Measurements from ENCODE around the gene PLCL2. TPM values are rescaled to one million over a fixed set of nuclear protein-coding genes. Genes with fewer than 3 reads are reported as not detected.

Gene PLCL2
- total RNA-seq, 1 experiment from 2014 or later, result 3.0 TPM

DNA sequence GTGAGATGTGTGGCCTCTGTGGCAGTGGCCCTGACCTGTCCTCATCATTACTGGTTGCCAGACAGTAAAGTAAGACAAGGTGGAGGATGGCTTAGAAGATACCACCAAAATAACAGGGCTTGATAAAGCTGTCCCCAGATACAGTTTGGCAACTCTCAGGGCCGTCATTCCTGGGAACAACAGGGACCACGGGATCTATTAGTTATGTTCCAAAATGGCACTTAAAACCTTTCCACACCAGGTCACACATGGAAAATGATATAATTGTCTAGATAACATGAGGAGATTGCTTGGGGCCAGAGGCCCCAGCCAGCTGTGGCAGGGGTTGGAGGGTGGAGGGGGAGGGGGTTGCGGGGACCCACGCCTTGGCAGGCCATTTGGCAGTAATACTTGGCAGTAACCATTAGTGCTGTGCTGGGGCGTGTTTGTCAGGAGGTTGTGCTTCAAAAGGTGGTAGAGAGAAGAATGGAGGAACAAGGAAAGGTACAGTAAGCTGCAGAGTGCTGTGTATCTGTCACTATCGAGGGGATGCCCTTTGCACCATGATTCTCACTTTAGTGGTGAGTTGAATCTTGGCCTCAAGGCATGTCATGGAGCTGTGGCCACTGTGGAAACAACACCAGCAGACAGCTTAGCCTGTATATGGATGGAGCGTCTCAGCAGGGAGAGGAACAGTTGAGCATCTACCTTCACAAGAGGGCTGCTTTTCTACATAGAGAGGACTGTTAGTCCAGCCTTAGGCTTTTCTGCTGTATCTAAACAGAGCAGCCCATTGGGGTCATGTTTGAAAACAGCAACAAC, 14.0 kb downstream of the PLCL2 start:
- intact Hi-C loops (cut with micrococcal nuclease; ENCODE audit: unreplicated experiment), result loop anchor here (10.0 kb wide), 1 partner anchor 336 kb away; no protein-coding TSS in a partner anchor
- Histone ChIP-seq H3K4me3 (ENCODE audit: low read depth in 2 of 2, low read length in 2 of 2) (no peak overlapping the region), H3K27me3 (ENCODE audit: control insufficient read depth, insufficient read depth, low read length) (no peaks in the 10 kb centered on the region), H3K27ac (ENCODE audit: low read length) (no peak overlapping the region), H3K9me3 (ENCODE audit: control insufficient read depth, insufficient read depth, low read depth, low read length) (no peaks in the 10 kb centered on the region), H3K36me3 (ENCODE audit: control insufficient read depth, insufficient read depth, low read length) (no peaks in the 10 kb centered on the region), H3K4me1 (ENCODE audit: control insufficient read depth, insufficient read depth, low read length) (peaks cover 3% of the 10 kb centered on the region; the same call in 1 of the 2 replicates)
- no peak for ATAC-seq
- BruUV-seq (replicated peaks), result no TSS peak
- in situ Hi-C loops (cut with HindIII; ENCODE audit: low pct_unique_long_range_greater_than_20kb, low sequenced_read_pairs), result no loop called here
- no peak for TF ChIP-seq POLR2AphosphoS5 (IDR thresholded peaks at IDR 0.05; ENCODE audit: low read depth, low read length)
- TF ChIP-seq, protein P1, sequence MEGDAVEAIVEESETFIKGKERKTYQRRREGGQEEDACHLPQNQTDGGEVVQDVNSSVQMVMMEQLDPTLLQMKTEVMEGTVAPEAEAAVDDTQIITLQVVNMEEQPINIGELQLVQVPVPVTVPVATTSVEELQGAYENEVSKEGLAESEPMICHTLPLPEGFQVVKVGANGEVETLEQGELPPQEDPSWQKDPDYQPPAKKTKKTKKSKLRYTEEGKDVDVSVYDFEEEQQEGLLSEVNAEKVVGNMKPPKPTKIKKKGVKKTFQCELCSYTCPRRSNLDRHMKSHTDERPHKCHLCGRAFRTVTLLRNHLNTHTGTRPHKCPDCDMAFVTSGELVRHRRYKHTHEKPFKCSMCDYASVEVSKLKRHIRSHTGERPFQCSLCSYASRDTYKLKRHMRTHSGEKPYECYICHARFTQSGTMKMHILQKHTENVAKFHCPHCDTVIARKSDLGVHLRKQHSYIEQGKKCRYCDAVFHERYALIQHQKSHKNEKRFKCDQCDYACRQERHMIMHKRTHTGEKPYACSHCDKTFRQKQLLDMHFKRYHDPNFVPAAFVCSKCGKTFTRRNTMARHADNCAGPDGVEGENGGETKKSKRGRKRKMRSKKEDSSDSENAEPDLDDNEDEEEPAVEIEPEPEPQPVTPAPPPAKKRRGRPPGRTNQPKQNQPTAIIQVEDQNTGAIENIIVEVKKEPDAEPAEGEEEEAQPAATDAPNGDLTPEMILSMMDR (IDR thresholded peaks at IDR 0.05), result no peak
- no peak for TF ChIP-seq SIN3A (IDR thresholded peaks at IDR 0.05; ENCODE audit: borderline replicate concordance, insufficient read depth, low read depth, low read length)
- no peak for TF ChIP-seq TCF7L2 (IDR thresholded peaks at IDR 0.05; ENCODE audit: low read depth, low read length)
- TF ChIP-seq REST (IDR thresholded peaks at IDR 0.05; ENCODE audit: insufficient read depth in 1 of 2, low read depth in 2 of 2, low read length in 1 of 2), result no peak
- ChIA-PET POLR2A (no interaction called here), CTCF (interaction anchor here (0.6 kb wide), 1 partner anchor 15 kb away, joined by 3 read pairs; no protein-coding TSS in a partner anchor)
- no peak for DNase-seq (ENCODE audit: low read depth, low spot score)

DNA sequence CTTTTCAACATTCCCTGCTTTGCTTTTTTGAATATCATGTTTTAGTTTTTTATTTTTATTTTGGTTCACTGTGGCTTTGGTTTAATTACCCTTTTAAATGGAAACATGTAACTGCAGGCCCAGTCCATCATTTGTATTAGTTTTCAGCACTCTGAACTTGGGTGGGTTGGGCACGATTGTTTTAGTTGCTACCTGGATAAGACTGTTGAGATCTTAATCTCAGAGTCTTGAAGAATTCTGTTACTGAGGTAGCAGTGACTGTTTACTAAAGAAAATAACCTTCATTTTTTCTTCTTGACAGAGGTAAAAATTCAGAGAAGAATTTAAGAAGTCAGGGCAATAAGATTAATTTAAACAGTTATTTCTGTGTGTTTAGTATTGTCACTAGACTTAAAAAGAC, 15.2 kb downstream of the PLCL2 start:
- Histone ChIP-seq H3K27ac (ENCODE audit: low read length) (no peak overlapping the region), H3K4me1 (ENCODE audit: control insufficient read depth, insufficient read depth, low read length) (peaks cover 3% of the 10 kb centered on the region; the same call in 1 of the 2 replicates), H3K27me3 (ENCODE audit: control insufficient read depth, insufficient read depth, low read length) (no peaks in the 10 kb centered on the region), H3K36me3 (ENCODE audit: control insufficient read depth, insufficient read depth, low read length) (no peaks in the 10 kb centered on the region), H3K9me3 (ENCODE audit: control insufficient read depth, insufficient read depth, low read depth, low read length) (no peaks in the 10 kb centered on the region), H3K4me3 (ENCODE audit: low read depth in 2 of 2, low read length in 2 of 2) (no peak overlapping the region)
- intact Hi-C loops (cut with micrococcal nuclease; ENCODE audit: unreplicated experiment) (loop anchor here (10.0 kb wide), 1 partner anchor 335 kb away; no protein-coding TSS in a partner anchor), in situ Hi-C loops (cut with HindIII; ENCODE audit: low pct_unique_long_range_greater_than_20kb, low sequenced_read_pairs) (no loop called here)
- ATAC-seq, result no peak
- no peak for DNase-seq (ENCODE audit: low read depth, low spot score)
- BruUV-seq (replicated peaks), result no TSS peak
- no peak for TF ChIP-seq TCF7L2 (IDR thresholded peaks at IDR 0.05; ENCODE audit: low read depth, low read length)
- TF ChIP-seq SIN3A (IDR thresholded peaks at IDR 0.05; ENCODE audit: borderline replicate concordance, insufficient read depth, low read depth, low read length), result no peak
- no peak for TF ChIP-seq POLR2AphosphoS5 (IDR thresholded peaks at IDR 0.05; ENCODE audit: low read depth, low read length)
- no peak for TF ChIP-seq REST (IDR thresholded peaks at IDR 0.05; ENCODE audit: insufficient read depth in 1 of 2, low read depth in 2 of 2, low read length in 1 of 2)
- POLR2A ChIA-PET, result no interaction called here
- CTCF ChIA-PET, result interaction anchor here (0.6 kb wide), 1 partner anchor 16 kb away, joined by 3 read pairs; no protein-coding TSS in a partner anchor

Data from Panc1 (cell line).